Spleen (tissue), 7 donors: ENCODE data around the gene FCSK.

Source experiments
- POLR2A ChIP-seq, 3 donors: fragments of 450-650 bp; IDR thresholded peaks; one replicate each; pipeline ENCODE4 v1.5.1; 2017; ENCODE audit warnings: antibody characterized with exemption in 3 of 3, mild to moderate bottlenecking in 1 of 3
- POLR2AphosphoS5 ChIP-seq, 3 donors: sonication (generic); formaldehyde crosslinking; IDR thresholded peaks; one replicate each; pipeline ENCODE4 v1.5.1; 2017; ENCODE audit warnings: antibody characterized with exemption in 3 of 3
- TF ChIP-seq, protein P1 (sequence below), 11 experiments: fragments of 200-600 bp in 7 of 11; fragments of 450-650 bp in 4 of 11; sonication (generic) in 4 of 11; IDR thresholded peaks in 8 of 11; conservative IDR thresholded peaks in 3 of 11; 1 replicate in 7 of 11; 2 replicates in 4 of 11; pipeline versions ENCODE4 v1.4.0 to v1.8.0; 2016 to 2021; ENCODE audit warnings: antibody characterized with exemption in 11 of 11, inconsistent platforms in 4 of 11, mild to moderate bottlenecking in 1 of 11
- donor health status: DM: no; HTN: no; CAD: no; lungs with moderate emphysema.
- donor health status: DM: no; HTN: no; CAD: no.
- donor health status: DM: no; HTN: no; CAD: no.

DNA sequence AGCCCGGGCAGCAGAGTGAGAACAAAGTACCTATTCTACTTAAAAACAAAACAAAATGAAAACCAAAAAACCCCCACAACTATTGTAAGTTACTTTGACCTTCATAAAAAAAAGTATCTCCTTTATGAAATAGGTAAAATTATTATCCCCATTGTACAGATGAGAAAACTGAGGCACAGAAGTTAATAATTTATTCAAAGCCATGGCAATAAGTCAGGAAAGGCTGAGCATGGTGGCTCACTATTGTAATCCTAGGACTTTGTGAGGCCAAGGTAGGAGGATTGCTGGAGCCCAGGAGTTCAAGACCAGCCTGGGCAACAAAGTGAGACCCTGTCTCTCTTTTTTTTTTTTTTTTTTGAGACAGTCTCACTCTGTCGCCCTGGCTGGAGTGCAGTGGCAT, 30.5 kb downstream of the FCSK start:
- TF ChIP-seq, protein P1, sequence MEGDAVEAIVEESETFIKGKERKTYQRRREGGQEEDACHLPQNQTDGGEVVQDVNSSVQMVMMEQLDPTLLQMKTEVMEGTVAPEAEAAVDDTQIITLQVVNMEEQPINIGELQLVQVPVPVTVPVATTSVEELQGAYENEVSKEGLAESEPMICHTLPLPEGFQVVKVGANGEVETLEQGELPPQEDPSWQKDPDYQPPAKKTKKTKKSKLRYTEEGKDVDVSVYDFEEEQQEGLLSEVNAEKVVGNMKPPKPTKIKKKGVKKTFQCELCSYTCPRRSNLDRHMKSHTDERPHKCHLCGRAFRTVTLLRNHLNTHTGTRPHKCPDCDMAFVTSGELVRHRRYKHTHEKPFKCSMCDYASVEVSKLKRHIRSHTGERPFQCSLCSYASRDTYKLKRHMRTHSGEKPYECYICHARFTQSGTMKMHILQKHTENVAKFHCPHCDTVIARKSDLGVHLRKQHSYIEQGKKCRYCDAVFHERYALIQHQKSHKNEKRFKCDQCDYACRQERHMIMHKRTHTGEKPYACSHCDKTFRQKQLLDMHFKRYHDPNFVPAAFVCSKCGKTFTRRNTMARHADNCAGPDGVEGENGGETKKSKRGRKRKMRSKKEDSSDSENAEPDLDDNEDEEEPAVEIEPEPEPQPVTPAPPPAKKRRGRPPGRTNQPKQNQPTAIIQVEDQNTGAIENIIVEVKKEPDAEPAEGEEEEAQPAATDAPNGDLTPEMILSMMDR (IDR thresholded peaks at IDR 0.05 in 8 of 11, conservative IDR thresholded peaks at IDR 0.05 in 3 of 11), result no peak
- TF ChIP-seq POLR2AphosphoS5 (IDR thresholded peaks at IDR 0.05) (no peak), POLR2A (IDR thresholded peaks at IDR 0.05) (no peak)
